ENCODE results near the gene TAF10.

Gene TAF10

DNA sequence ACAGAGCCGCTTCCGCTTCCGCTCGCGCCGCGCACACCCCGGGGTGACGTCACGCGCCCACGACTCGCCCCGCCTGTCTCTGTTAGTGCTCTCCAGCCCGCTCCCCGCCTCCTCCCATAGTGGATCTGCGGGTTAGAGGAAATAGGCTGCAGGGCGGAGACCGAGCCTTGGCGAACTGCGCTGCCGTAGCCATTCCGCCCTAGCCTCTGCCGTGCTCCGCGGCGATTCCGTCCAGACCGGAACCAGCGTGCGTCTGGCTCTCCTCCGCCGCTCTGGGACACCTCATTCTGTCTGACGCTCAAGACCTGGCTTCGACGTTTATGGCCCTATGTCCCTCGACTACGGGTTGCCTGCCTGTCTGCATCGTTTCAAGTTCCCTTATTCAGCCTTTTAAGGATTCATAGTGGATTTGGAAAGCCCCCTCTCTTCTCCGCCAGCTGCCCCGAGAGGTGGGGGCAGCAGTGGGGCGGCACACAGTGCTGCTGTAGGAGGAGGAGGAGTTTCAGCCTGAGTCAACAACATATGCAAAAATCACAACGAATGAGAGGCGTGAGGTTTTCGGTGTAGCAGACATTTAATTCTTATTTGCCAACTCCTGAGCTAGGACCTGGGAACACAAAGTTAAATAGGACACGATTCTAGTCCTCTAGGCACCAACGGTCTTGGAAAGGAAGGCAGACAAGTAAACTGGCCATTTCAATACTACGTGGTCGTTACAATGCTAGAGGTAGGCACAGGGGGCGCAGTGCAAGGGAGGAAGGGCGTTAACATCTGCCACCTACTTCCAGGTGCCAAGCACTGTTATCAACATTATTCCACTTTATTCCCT, at the start of gene TAF10:
TSS of gene TAF10 (minus strand) at position 4 of the 829 bp plus-strand sequence. CDS start 27 bp downstream, outside the sequence.
- peak; percentile 62 for DNase-seq

DNA sequence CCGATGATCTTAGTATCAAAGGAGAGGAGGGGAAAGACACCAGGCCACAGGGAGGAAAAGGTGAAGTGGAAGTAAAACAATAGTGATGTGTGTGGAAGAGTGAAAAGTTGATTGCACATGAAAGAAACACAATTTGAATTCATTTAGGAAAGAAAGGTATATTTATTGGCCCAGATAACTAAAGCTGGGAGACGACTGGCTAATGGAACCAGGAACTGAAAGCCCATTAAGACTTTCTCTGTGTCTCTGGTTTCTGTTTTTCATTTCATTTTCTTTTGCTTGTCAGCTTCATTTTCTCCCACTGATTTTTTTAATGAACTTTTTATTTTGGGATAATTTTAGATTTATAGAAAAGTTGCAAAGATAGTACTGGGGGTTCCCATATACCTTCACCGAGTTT, 48.7 kb upstream of the TAF10 start:
- DNase-seq, result no peak

DNA sequence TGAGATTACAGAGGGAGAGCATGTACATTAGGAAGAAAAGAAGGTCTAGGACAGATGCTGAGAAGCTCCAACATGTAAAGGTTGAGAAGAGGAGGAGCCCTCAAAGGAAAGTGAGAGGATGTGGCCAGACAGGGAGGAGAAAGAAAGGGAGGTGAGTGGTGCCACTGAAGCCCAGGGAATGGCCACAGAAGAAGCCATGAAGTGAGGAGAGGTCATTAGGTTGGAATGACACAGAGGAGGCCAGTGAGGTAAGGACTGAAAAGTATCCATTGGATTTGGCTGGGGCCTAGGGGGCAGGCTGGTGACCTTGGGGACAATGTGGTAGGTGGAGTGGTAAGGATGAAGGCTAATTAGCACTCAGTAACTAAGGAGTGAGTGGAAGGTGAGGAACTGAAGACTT, 46.6 kb upstream of the TAF10 start:
- no peak for DNase-seq

DNA sequence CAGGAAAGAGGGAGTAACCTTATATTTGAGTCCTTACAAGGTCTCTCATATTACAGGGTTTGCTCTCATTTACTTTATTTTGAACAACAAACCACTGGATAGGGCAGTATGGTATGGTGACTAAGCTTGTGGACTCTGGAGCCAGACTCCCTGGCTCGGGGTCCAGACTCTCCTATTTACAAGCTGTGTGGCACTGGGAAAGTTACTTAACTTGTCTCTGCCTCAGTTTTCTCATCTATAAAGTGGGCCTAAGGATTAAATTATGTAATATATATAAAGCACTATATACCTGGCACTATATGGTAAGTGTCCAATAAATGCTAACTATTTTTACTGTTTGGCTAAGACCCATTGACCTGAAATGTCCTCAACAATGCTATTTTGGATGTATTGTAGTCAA, 45.3 kb upstream of the TAF10 start:
- no peak for DNase-seq

DNA sequence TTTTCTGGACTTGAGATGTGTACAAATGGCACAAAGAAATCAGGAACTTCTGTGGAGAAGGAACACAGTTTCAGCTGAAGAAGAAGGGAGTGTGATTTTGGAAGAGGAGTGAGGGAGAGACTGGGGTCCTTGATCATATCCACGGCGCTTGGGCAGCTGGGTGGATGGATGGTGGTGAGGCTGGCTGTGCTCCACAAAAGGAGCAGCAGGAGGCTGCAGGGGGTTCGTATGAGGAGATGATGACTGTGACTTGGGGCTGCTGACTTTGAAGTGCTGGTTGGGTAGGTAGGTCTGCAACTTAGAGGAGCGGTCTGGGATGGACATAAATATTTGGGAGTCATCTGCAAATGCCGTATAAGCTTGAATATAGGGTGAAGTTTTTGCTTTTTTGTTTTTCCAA, 44.9 kb upstream of the TAF10 start:
- DNase-seq, result no peak

DNA sequence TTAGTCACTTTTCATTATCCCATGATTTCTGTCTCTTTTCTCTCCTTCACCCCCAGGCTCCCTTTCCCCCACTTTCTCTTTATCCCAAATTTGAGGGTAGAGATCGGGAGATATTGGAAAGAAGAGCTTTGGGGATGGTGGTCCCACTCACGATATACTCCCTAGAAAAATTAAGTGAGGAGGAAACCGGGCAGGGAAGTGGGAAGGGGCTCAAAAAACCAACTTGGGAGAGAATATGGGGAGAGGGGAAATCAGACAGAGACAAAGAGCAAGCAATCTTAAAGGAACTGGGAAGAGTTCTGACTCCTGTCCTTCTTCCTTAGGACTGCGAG, 44.5 kb upstream of the TAF10 start:
- no peak for DNase-seq

DNA sequence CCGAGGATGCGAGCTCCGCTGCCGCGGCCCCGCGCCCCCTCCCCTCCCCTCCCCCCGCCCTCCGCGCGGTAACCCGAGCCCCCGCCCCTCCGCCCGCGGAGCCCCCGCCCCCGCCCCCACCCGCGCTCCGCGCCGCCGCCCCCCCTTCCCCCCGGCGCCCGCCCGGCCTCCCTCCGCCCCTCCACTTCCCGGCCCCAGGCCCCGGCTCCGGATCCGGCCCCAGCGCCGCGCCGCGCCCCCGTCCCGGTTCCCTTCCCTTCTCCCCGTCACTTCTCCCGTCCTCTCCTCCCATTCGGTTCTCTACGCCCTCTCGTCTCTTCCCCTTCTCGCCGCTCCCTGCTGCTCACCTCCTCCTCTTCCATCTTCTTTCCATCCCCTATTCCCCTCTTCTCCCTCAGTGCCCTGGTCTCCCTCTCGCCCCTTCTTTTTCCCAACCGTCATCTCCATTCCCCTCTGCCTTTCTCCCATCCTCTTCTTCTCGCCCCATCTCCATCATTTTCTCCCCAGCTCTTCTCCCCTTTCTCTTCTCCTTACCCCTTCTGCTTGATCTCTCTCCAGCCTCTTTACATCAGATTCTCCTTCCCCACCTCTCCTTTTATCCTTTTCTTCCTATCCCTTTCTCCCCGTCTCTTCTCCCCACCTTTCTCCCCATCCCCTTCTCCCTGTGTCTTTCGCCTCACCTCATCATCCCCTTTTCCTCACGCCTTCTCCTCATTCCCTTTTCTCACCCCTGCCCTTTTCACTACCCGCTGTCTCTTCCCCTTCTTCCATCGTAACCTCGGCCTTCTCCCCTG, 44.0 kb upstream of the TAF10 start, which contains the start of gene DCHS1:
TSS of gene DCHS1 (minus strand) at position 20 of the 794 bp plus-strand sequence. CDS start 14,196 bp downstream, outside the sequence.
- no peak for DNase-seq

DNA sequence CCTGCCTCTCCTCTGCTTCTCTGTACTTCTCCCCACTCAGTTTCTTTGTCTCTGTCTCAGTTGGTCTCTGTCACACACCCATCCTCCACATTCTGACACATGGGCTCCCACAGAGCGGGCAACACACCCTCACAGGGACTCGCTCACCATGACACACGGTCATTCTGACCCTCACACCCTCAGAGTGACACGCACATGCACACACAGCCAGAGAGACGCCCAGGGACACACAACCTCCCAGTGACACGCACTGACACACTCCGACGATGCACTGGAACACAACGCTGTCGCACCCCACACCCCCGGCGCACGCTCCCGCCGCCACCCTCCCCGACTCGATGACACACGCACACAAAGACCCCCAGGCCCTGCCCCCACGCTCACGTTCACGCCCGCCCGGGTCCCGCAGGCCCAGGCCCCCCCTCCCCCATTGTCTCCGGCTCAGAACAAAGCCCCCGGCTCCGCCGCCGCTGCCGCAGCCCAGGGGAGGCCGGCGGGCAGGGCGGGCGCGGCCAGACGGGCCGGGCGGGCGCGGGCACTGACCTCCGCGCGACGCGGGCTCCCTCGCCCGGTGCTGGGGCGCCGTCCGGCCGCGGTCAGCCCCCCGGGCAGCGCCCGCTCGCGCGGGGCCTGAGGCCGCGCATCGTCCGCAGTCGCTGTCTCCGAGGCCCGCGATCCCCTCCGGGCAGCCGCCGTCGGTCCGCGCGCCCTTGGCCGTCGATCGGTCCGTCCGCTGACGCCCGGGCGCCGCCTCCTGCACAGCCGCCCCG, 43.2 kb upstream of the TAF10 start:
- DNase-seq, result no peak

DNA sequence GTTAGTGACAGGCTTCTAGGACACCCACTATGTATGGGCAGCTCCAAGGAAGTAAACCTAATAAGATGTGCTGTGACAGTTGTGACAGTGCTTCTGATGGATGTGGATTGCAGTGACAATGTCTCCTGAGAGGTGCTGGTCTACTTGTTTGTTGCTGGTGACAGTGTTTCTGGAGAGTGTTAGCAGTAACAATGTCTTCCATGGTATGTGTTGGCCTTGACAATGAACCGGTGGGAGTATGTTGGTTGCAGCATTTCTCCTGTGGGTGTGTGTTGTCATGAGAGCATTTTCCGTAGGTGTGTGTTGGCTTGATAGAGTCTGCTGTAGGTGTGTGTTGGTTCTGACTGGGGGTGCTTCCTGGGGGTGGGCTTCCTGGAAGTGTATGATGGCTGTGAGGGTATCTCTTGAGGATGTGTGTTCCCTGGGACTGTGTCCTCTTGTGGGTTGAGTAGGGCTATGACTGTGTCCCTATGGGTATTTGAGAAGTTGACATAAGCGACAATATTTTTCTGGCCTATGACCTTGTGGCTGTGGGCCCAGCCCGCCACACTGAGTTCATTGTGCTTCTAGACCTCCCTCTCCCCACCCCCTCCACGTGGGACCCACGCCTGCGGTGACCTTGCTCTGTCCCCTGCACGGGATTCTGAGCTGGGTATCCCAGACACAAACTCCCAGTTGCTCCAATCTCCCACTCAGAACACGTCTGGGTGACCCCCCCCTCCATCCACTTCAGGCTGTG, 42.4 kb upstream of the TAF10 start:
- no peak for DNase-seq

DNA sequence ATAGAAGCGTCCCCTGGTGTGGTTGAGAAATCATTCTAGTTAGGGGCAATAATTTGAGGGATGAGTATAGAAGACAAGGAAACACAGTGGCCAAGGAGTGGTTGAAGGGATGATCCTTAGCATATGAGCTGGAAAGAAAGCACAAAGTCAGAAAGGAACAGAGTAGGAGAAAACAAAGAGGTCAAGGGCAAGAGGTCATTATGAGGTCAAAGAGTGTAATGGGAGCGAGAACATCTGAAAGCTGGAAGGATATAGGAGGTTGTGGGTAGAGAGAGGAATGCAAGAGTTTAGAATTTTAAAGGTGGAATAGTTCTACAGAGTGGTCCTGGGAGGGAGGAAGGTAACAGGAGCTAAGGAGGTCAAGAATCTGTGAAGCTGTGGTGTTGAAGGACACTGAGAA, 41.6 kb upstream of the TAF10 start:
- no peak for DNase-seq

DNA sequence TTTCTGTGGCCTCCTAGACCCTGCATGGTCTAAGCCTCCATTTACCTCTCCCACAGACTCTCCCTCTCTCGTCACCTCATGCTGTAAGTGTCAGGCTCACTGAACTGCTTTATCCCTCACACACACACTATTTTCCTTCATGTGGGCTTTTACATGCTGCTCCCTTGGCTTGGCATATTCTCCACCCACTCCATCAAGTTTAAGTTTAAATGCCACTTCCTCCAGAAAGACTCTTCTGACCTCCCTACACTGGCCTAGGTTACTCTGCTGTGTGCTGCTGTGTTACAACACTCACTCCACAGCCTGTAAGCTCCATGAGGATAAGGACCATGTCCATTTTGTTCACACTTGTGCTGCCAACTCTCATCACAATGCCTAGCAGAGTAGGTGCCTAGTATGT, 41.1 kb upstream of the TAF10 start:
- no peak for DNase-seq

DNA sequence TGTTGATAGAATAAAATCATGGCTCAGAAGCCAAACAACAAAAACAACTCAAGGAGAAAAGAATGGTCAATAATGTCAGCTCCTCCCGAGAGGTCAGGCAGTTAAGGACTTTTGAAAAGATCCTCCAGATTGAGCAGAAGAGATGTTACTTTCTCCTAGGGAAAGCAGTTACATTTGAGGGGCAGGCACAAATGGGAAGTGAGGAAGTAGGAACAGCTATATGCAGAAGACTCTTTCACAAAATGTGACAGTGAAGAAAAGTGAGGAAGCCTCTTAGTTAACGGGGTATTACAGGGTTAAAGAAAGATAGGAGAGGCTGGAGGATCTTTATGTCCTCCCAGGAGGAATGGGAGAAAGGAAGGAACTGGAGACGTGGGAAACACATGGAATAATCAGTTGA, 40.2 kb upstream of the TAF10 start:
- no peak for DNase-seq

DNA sequence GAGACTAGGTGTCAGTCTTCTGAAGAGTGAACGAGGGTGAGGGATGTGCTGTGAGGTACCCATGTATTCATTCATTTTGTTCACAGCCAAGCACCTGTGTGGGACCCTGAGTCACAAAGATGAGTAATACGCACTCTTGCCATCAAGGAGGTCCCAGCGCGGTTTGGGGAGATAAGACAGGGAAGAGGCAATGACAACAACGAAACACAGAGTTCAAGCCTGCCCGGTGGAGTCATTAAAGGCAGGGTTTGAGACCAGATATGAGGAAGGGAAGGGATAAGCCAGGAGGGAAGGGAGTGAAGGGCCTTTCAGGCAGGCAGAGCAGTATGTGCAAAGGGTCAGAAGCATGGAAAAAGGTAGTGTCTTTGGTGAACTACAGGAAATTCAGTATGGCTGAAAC, 39.0 kb upstream of the TAF10 start:
- no peak for DNase-seq

DNA sequence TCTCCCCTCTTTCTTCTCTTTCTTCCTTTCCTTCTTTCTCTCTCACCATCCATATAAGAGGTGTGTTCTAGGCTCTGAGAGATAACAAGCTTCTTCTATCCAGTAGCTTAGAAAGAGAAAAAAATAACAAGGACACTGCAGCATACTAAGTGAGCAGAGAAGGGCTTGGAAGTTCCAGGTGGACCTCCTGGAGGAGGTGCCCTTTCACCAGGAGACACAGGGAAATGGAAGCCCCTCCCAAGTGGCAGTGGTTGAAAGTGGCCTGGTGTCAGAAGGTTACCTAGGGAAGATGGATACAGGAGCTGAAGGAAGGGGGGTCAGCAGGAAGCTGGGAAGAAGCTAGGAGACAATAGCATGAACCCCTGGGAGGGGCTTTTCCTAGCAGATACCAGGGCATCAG, 38.1 kb upstream of the TAF10 start:
- DNase-seq, result no peak

DNA sequence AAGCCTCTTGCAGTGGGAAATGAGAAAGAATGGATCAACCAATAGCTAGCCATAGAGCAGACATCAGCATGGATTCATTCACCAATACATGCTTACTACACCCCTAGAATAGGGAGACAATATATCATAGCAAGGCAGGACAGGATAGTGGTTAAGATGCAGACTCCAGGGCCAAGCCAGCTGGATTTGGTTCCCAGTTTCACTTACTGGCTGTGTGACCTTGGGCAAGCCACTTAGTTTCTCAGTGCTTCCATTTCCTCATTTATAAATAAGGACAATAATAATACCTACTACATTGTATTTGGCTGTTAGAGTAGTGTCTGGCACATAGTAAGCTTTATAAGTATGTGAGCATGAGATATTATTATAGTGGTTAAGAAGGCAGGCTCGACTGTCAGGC, 36.5 kb upstream of the TAF10 start:
- no peak for DNase-seq

DNA sequence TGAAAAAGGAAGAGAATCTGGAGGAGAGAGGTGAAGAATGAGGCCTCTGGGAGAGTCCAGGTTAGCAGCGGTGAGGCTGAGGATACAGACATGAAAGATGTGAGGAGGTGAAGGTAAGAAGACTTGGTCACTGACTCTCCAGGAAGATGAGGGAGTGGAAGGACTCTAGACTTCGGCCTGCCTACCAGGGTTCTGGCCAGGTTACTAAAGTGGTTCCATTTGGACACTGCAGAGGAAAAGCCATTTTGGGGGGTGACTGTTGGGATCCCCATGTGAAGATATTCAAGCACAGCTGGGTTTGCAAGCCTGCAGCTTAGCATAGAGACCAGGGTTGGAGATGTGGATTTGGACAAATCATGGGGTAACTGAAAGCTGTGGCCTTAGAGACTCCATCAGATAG, 35.8 kb upstream of the TAF10 start:
- no peak for DNase-seq

DNA sequence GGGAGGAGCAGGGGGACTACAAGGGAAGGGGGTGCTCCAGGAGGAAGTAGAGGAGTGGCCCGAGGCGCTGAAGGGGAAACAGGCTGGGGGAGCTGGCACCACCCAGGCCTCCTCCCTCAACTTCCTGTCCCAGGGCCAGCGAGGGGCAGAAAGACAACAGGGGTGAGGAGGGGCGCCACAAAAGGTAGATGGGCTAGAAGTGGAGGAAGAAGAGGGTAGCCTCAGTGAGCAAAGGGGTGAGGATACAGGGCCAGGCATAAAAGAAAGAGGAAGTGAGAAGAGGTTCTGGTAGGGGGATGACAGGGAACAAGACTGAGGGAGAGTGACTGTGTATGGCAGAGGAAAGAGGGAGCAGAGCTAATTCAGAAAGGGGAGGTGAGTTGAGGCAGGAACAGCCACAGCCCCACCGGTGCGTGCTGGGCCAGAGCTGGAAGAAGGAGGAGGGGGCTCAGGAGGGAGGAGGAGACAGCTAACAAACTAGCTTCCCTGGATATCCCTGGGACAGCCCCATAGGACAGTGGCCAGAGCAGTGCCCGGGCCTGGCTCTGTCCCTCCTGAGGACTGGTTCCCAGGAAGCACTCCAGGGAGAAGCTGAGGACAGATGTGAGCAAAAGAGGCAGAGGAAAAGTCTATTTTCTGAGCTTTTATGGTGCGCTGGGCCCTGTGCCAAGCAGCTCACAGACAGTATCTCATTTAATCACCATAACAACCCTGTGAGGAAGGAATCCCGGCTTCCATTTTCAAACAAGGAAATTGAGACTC, 35.1 kb upstream of the TAF10 start:
- no peak for DNase-seq

DNA sequence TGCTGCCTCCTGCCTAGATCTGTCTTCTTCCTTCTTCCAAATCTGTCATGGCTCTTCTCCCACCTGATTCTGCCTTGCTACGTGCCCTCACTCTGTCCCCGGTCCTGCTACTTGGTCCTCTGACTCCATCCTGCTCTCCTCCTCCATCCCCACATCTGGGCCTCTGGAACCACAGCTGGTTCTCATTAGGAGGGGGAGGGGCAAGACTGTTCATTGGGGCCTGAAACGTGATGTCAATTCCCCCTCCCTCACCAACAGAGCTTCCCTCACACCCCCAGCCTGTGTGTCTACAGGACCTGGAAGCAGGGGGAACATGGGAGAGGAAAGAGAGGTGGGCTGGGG, 34.5 kb upstream of the TAF10 start:
- DNase-seq, result no peak

DNA sequence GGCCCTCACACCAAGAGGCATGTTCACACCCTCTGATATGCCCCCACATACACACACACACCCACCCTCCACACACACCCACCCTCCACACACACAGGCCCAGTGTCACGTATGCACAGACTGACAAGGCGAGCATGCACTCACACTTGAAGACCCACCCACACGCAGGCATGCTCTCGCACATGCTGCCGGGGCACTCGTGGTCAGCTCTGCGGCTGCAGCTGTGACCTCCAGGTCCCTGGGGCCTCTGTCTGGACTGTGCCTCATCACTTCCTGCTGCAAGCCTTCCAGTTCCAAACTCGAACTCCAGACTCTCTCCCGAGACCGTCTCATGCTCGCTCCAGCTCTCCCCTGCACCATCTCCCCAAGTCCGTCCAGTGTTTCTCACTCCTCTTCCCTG, 34.1 kb upstream of the TAF10 start:
- no peak for DNase-seq

DNA sequence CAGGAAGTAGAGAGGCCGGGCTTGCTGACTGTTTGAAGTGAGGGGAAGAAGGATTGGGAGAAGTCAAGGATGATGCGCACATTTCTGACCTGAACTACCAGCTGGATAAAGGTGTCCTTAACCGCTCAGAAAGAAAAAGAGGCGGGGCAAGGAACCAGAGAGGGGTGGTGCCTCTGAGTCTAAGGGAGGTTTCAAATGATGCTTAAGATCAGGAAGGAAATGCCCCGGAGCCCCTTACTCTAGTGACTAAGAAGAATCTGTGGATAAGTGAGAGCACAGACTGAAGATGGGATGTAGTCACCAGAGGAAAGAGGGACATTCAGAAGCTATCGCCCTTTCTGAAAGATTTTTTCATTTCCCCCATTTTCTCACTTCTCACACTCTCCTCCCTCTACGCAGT, 30.9 kb upstream of the TAF10 start:
- no peak for DNase-seq

DNA sequence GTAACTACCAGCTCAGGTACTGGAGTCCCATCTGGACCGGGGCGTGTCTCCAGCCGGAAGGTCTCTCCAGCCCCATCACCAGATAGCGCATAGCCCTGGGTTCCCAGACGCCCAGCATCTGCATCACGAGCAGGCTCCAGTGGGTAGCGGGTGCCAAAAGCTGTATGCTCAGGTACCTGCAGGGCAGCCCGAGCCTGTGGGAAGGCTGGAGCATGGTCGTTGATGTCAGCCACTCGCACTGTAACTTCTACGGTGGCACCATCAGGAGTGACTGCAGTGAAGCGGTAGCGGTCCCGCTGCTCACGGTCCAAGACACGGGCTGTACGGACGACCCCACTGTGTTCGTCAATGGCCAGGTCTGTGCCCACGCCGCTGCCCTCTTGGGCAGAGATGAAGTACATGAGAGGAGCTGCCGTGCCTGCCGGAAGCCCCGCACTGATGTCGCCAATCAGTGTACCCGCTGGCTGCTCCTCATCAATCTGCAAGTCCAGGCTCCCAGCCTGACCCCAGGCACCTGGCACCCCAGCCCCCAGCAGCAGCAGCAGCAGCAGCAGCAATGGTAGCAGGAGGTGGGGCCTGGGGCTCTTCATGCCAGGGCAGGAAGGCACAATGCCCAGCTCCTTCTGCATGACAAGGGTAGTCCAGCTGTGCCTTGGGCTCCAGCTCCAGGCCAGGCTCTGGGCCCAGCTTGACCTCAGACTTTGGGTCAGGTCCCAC, 29.1 kb upstream of the TAF10 start:
- no peak for DNase-seq
